Activated T-helper 9 cell treated with anti-CD3 and anti-CD28 coated beads, Interleukin-2, amount 50 U/mL, for 16 hours (primary cell): ENCODE measurements around the gene STX1A.
"Not testable (repeated sequence)": the region's sequence is repeated elsewhere in the genome, so short reads cannot be mapped to it uniquely, and the experiment has no call there.

Source experiments
- DNase-seq: peaks from one replicate; pipeline ENCODE4 v3.0.0-alpha.2; 2020; ENCODE audit warnings: low read depth

STX1A gene

DNA sequence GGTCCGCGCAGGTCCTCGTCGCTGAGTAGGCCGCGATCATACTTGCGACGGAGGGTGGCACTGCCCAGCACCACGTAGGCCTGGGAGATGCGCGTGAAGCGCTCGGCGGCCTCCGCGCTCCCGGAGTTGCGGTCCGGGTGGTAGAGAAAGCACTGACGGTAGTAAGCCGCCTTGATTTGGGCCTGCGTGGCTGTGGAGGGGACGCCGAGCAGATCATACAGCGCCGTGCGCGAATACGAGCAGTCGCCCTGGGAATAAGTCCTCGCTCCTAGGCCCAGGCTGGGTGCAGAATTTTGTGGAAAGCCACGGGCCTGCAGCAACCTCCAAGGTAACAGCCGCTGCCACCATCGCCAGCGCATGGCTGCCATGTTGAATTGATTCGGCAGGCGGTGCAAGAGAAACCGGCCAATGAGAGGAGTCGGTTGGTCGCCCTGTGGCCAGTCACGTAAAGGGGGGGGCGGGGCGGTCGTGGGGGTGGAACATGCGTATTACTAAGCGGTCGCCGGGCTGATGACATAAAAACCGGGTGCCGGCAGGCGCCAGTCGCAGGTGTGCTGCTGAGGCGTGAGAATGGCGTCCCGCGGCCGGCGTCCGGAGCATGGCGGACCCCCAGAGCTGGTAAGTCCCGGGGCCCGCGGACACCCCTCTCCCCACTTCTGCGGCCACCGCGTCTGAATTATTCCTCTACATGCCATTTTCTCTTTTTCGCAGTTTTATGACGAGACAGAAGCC is 36.2 kb downstream of the STX1A start, which contains the start of the genes BUD23 and DNAJC30:
BUD23 (plus strand) TSS at position 542 of the 732 bp plus-strand sequence; CDS start at position 571, 29 bp downstream.
DNAJC30 (minus strand) TSS at position 398 of the 732 bp plus-strand sequence; CDS start at position 368, 30 bp downstream.
- peak; percentile 96 for DNase-seq

DNA sequence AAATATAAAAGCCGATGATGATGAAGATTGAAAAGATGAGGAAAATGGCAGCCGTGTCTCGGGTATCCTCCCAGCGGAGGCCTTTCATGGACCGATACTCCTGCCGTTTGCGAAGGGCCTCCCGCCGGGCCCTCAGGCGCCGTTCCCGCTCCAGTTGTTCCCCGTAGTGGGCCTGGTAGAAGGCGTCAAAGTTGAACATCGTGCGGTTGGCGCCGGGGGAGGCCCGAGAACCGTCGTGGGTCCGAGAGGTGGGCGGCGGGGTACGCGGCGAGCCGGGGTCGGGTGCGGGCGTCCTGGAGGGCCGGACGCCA is 36.8 kb downstream of the STX1A start:
- DNase-seq: no peak

DNA sequence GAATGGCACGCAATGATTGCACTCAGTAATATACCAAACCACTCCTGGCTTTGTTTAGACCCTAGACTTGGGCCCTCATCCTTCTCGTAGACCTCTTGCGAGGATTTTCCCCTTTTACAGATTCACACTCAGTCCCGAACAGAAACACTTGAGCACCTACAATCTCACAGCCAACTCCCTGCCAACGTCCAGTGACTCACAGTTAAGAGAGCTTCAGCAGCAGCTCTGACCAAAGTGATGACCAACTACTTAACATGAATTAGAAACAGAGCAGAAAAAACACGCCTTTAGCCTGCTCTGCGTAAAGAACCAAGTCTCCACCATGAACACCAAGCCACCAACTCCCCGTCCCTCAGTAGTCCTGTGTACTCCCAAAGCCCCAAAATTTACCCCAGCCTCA is 38.4 kb downstream of the STX1A start:
- DNase-seq: no peak

DNA sequence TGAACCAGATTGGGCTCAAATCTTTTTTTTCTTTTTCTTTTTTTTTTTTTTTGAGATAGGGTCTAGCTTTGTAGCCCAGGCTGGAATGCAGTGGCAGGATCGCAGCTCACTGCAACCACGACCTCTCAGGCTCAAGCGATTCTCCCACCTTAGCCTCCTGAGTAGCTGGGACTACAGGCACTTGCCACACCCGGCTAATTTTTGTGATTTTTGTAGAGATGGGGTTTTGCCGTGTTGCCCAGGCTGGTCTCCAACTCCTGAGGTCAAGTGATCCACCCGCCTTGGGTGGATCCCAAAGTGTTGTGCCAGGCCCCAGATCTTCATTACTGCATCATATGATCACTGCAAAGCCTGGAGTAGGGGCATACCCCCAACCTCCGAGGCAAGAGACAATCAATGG is 39.0 kb downstream of the STX1A start:
- no peak for DNase-seq

DNA sequence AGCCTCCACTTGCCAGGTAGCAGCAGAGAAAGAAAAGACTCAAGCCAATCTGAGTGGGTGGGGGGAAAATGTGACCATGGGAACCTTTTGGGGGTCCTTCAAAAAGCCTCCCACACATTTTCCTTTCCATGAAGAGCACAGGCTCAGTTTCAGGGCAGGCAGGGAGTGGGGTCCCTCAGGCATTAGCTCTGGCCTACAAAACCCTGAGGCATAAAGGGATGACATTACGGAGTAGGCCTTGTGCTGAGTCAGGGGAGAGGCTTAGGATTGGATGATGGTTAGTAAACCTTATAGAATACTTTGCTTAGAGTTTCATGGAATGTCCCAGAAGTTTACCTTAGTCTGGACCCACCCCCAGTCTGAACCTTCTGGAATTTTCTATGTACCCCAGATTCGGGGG is 39.8 kb downstream of the STX1A start:
- no peak for DNase-seq

DNA sequence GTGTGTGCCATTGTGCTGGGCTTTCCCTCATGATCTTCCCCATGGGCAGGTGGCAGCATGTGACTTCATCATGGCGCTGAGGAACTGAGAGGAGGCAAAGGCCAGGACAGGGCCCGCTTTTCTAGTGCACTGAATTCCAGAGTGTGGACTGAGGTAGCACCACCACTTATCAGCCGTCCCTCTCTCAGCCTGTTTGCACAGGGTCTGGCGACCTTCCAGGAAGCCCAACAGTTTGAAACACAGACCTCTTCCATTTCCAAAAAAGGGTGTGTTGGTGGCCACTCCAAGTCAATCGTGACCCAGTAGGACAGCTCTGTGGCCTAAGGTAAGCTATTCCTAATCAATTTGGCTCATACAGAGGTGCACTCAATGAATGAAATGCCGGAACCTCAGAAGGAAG is 40.6 kb downstream of the STX1A start:
- DNase-seq: no peak

DNA sequence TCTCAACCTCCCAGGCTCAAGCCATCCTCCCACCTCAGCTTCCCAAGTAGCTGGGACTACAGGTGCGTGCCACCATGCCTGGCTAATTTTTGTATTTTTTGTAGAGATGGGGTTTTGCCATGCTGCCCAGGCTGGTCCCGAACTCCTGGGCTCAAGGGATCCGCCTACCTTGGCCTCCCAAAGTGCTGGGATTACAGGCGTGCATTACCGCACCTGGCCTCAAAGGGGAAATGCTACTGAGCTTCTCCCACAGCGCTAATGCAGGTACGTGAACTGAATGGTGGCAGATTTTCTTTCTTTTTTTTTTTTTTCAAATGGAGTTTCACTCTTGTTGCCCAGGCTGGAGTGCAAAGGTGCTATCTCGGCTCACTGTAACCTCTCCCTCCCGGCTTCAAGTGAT is 43.4 kb downstream of the STX1A start:
- not testable (repeated sequence) for DNase-seq

DNA sequence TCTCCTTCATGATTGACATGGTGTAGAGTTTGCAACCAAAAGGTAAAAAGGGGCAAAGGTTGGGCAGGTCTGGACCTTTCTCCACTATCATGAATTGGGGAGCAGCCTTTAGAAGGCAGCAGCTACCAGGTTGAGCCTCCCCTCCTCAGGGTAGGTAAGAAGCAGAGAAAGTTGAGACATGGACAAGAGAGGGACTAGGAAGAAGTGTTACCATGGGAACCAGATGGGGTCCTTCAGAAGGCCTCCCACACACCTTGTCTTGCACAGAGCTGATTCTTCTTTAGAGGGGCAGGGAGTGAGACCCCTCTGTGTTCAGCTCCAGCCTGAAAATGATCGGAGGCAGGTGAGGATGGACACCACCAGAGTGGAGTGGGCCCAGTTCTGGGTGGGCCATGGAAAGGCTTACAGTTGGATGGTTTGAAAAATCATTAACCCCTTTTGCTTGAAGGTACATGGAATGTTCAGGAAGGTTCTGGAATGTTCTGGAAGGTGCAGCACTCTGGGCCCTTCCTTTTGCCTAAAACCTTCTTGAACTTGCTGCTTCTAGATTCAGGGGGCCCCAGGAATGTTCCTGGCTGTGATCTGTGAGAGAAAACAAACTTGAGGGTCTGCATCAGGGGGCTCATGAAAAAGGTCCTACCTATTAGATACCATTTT is 44.9 kb downstream of the STX1A start:
- no peak for DNase-seq

DNA sequence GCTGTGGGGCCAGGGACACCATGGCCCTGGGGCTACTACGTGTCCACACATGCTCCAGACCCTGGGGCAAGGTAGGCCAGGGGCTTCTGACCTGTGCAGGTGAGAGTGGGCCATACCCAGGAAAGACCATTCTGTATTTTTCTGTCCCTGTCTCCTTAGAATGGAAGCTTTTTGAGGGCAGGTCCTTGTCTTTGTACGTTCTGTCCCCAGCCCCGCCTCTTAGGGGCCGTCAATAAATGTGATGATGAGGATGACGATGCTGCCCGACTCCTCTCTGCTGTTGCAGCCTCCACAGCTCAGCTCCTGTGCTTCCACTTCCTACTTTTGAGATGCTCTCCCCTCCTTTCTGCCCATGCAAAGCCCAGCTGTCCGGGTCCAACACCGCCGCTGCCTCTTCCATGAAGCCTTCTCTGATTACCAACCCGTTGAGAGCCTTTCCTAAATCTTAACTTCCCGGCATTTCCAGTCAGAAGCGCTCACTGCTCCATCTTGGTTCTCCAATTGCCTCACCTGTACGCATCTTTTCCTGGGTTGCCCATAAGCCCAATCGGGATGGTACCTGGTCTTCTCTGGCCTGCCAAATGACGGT is 47.5 kb downstream of the STX1A start:
- DNase-seq: no peak

DNA sequence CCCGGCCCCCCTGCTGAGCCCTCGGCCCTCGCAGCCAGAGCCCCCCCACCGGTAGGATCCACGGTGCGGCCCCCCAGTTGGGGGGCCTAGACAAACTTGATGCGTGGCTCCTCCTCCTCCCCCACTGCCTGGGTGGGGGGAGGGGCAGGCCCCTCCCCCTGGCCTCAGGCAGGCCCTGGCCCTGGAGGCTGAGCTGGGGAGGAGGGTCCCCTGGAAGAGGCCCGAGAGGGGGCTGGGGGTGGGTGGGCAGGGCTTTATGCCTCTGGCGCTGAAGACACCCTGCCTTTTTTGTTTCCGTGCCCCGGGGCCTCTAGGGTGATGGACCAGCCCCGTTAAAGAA is 48.2 kb downstream of the STX1A start:
- DNase-seq: no peak

DNA sequence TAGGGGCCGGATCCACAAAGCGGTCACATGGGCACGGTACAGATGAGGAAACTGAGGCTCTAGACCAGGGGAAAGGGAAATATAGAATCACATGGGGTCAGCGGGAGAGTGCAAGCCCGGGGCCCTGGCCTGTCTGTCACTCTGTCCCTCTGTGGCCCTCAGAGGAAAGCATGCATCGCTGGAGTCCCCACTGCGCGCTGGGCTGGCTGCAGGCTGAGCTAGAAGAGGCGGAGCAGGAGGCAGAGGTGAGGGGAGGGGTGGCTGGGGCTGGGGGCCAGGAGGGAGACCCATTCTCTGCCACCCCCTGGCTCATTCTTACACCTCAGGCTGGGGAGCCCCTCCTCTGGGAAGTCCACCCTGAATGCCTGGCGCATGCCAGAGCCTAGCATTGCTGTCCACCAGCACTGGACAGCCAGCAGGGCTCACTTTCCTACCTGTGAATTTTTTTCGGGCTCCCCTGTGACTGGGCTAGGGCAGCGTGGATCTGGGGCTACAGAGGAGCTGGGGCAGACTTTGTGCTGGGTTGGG is 49.5 kb downstream of the STX1A start:
- DNase-seq: no peak

DNA sequence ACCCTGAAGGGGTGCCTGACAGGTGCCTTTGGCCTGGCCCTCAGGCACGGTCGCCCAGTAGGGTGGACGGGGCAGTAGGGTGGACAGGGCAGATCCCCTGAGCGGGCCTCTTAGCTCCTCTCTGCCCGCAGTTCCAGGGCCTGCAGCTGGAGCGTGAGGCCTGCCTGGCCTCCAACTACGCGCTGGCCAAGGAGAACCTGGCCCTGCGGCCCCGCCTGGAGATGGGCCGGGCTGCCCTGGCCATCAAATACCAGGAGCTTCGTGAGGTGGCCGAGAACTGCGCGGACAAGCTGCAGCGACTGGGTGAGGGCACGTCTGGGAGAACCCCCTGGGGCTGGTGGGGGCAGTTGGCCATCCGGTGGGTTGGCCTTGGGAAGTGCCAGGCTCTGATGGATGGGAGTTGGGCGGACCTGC is 50.2 kb downstream of the STX1A start:
- DNase-seq: no peak

DNA sequence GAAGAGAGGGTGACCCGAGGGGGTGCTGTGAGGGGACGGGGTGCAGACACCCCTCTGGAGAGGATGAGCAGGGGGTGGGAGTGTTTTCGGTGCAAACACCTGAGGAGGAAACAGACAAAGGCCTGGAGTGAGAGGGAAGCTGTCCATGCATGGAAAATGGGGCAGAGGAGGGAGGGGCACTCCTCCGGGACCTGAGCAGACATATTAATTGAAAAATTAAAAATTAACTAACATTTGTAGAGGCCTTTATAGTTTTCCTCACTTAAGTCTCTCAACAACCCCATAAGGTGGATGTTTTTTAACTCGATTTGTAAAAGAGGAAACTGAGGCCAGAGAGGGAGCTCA is 50.6 kb downstream of the STX1A start:
- no peak for DNase-seq

DNA sequence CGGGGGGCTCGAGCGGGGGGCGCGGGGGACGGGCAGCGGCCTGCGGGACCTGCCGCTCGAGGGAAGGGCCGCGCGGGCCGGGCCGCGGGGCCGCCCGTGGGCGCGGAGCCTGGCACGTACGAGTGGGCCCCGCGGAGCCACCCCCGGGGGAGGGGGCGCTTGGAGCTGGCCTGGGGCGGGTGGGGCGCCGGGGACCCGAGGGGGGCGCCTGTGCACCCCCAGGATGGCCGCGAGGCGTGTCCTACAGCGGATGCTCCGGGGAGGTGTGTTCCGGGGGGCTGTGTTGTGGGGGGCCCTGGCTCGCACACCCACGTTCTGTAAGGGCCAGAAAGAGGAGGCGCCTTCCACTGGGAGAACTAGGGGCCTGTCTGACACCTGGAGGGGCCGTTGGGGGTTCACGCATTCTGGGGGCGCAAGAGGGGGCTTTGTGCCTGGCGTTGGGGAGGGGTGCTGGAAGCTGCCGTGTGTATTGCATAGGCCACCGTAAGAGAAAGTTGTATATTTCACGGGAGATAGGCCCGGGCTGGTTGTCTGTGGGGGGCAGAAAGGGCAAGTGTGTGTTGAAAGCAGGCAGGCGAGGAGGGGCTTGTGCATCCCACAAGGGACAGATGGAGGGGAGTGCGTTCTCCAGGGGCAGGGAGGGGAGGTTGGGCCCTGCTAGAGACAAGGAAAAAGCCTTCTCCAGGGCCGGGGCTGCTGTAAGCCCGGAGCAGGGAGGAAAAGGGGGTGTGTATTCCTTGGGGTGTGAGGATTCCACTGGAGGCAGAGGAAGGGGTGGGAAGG is 51.2 kb downstream of the STX1A start:
- no peak for DNase-seq

DNA sequence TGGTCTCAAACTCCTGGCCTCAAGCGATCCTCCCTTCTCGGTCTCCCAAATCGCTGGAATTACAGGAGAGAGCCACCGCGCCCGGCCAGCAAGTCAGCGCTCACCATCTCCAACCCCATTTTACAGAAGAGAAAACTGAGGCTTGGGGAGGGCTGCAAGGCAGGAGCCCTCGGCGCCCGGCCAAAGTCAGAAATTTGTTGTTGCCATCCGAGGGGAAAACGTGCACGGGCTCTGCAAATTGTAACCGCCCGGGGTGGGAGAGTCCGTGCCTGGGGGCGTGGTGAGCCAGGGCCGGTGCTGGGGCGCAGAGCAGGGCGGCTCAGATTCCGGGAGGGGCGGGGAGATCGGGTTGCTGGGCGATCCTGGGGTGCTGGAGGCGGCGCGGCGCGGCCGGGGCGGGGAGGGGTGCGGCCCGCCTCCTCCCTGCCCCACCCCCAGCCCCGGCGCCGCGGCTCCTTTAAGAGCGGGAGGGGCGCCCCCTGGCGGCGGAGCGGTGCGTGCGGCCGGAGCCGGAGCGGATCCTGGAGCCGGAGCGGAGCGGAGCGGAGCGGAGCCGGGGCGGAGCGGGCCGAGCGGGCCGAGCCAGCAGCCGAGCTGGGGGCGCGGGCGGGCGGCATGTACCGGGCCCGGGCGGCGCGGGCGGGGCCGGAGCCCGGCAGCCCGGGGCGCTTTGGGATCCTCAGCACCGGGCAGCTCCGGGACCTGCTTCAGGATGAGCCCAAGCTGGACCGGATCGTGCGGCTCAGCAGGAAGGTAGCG is 51.9 kb downstream of the STX1A start, which contains the start of gene VPS37D:
VPS37D (plus strand) TSS at position 488 of the 759 bp plus-strand sequence; CDS start at position 616, 128 bp downstream.
- peak; percentile 92 for DNase-seq

DNA sequence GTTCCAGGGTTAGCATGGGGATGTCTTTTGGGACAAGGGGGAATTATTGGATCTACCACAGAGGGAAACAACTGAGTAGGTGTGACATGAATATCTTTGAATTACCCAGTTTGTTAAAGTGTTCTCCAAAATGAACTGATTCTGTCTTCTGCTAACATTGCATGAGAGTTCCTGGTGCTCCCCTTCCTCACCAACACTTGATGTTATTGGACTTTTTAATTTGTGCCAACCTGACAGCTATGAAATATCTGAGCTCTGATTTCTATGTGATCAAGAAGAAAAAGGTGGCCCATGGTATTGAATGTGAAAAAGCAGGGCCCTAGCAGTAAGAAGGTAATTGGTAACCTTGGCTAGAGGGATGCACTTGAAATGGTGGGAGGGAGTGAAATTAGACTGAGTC is 56.4 kb downstream of the STX1A start:
- DNase-seq: no peak

DNA sequence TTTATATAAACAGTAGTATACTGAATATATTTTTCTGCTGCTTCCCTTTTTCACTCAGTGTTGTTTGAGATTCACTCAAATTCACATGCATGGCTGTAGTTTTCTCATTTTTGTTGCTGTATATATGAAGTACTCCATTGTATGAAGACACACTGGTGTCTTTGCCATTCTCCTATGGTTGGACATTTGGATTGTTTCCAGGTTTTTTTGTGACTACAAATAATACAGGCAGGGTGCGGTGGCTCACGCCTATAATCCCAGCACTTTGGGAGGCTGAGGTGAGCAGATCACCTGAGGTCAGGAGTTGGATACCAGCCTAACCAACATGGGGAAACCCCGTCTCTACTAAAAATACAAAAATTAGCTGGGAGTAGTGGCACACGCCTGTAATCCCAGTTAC is 58.9 kb downstream of the STX1A start:
- DNase-seq: not testable (repeated sequence)

DNA sequence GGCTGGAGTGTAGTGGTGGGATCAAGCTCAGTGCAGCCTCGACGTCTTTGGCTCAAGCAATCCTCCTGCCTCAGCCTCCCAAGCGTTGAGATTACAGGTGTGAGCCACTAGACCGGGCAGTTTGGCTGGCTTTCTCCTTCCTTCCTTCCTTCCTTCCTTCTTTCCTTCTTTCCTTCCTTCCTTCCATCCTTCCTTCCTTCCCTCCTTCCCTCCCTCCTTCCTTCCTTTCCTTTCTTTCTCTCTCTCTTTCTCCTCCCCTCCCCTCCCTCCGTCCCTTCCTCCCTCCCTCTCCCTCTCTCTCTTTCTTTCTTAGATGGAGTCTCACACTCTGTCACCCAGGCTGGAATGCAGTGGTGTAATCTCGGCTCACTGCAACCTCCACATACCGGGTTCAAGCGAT is 59.5 kb downstream of the STX1A start:
- DNase-seq: no peak

DNA sequence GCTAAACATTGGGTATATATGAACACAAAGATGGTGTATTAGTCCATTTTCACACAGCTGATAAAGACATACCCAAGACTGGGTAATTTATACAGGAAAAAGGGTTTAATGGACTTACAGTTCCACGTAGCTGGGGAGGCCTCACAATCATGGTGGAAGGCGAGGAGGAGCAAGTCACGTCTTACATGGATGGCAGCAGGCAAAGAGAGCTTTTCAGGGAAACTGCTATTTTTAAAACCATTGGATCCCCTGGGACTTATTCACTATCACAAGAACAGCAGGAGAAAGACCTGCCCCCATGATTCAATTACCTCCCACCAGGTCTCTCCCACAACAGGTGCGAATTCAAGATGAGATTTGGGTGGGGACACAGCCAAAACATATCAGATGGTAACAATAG is 64.2 kb downstream of the STX1A start:
- DNase-seq: not testable (repeated sequence)

DNA sequence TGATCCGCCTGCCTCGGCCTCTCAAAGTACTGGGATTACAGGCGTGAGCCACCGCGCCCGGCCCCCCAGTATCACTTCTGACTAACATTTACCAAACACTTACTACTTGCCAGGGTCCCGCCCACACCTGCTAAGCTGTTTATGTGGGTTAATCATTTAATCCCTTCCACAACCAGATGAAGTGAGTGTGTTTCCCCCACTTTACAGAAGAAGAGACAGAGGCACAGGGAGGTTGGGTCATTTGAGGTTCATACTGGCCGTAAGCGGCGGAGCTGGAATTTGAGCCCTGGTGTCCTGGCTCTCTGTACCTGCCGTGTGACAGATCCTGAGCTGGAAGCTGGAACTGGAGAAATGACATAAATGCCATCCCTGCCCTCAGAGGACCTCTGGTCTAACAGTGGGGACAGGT is 66.9 kb downstream of the STX1A start:
- DNase-seq: no peak

DNA sequence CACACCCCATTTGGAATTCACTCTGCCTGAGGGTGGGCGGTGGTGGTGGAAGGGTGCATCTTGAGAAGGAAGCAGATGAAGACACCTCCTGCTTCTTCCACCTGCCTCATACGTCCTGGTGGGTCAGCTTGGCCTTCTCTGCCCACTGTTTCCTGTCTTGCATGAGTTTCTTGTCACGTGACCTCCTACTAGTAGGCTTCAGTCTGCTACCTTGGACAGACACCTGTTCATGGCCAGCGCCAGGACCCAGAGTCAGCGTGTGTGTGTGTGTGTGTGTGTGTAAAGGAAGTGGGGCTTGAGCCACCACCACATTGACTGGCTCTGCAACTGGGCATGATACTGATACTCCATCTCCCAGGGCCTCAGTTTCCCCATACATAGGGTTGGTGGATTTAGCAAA is 68.9 kb downstream of the STX1A start:
- DNase-seq: no peak

DNA sequence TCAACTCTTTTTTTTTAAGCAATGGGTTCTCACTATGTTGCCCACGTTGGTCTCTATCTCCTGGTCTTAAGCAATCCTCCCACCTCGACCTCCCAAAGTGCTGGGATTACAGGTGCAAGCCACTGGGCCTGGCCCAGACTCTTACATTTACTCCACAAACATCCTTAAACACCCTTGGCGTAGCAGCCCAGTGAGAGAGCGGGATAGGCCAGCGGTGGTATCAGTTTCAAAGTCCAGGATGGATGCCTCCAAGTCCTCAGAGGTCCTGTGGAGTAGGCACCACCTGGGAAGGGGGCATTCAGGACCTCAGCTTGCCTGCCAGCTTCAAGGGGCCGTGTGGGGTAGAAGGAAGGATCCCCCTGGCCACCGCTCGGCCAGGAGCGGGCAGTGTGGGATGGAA is 69.9 kb downstream of the STX1A start:
- no peak for DNase-seq
